Brain microvascular endothelial cell (primary cell): ENCODE data around the gene NRP2.
A peak's percentile ranks its signal among the peaks of the same experiment; 100 is the strongest.

Experiments used
- DNase-seq: peaks from one replicate; pipeline ENCODE4 v3.0.0-alpha.2; 2020
- H3K27ac ChIP-seq: fragments of 250-450 bp; sonication (Bioruptor Pico); 2 replicates; pipeline ENCODE4 v1.5.1; 2020; ENCODE audit warnings: mild to moderate bottlenecking, moderate library complexity
- H3K27me3 ChIP-seq: fragments of 250-450 bp; sonication (Bioruptor Pico); replicated peaks from 2 replicates; pipeline ENCODE4 v1.5.1; 2020; ENCODE audit warnings: mild to moderate bottlenecking
- H3K36me3 ChIP-seq: fragments of 250-450 bp; sonication (Bioruptor Pico); replicated peaks from 2 replicates; pipeline ENCODE4 v1.5.1; 2020; ENCODE audit warnings: mild to moderate bottlenecking
- H3K4me3 ChIP-seq: 2 replicates; pipeline ENCODE4 v1.5.1; 2011; ENCODE audit warnings: low read depth, mild to moderate bottlenecking, control low read depth, low read length, moderate library complexity
- in situ Hi-C: cut with HindIII; loops from 2 replicates; pipeline ENCODE4 v1.10.0; 2017; ENCODE audit warnings: low sequenced_read_pairs, low pct_ligation_motif_present
- TF ChIP-seq, protein P1 (sequence below): IDR thresholded peaks from 2 replicates; pipeline ENCODE4 v1.5.1; 2011; ENCODE audit warnings: low read depth, mild to moderate bottlenecking, moderate library complexity, low read length, control low read depth, inconsistent platforms; ENCODE audit errors: missing control alignments

Gene NRP2

DNA sequence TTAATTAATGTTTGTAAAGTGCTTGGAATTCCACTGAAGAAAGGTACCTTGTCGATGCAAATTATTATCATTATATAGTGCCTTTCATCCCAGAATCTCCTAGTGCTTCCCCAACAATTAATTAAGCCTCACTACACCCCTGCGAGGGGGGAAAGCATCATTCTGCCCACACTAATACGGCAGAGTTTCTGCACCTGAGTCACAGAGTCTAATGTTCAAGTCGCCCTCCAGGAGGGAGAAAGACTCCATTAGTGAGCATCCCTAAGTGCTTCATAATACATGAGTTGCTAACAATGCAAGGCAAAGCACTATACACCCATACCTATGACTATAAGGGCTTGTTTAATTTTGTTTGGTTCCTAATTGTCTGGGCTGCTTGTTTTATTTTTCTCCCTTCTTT, 25.4 kb upstream of the NRP2 start:
- no peak for DNase-seq
- Histone ChIP-seq H3K36me3 (no peaks in the 10 kb centered on the region), H3K27me3 (no peaks in the 10 kb centered on the region), H3K27ac (no peak overlapping the region), H3K4me3 (no peak overlapping the region)
- TF ChIP-seq, protein P1, sequence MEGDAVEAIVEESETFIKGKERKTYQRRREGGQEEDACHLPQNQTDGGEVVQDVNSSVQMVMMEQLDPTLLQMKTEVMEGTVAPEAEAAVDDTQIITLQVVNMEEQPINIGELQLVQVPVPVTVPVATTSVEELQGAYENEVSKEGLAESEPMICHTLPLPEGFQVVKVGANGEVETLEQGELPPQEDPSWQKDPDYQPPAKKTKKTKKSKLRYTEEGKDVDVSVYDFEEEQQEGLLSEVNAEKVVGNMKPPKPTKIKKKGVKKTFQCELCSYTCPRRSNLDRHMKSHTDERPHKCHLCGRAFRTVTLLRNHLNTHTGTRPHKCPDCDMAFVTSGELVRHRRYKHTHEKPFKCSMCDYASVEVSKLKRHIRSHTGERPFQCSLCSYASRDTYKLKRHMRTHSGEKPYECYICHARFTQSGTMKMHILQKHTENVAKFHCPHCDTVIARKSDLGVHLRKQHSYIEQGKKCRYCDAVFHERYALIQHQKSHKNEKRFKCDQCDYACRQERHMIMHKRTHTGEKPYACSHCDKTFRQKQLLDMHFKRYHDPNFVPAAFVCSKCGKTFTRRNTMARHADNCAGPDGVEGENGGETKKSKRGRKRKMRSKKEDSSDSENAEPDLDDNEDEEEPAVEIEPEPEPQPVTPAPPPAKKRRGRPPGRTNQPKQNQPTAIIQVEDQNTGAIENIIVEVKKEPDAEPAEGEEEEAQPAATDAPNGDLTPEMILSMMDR = no peak
- in situ Hi-C loops = no loop called here

DNA sequence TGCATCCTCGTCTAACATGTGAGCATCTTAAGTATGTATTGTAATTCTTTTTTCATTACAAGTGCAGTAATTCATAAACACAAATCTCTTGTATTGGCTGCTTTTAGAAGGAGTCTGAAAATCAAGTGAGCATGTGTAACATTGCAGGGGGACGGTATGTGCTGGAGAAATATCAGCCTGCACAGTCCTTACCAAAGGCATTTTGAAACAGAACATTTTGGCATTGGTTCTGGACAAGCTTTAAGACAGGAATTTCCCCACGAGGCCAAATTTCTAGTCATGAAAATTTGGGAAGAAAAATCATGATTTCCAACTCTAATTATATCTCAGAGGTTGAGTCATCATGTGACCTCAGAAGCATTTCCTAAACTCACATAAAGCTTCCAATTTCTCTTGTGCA, 24.7 kb upstream of the NRP2 start:
- H3K27ac ChIP-seq = no peak overlapping the region
- in situ Hi-C loops = no loop called here

DNA sequence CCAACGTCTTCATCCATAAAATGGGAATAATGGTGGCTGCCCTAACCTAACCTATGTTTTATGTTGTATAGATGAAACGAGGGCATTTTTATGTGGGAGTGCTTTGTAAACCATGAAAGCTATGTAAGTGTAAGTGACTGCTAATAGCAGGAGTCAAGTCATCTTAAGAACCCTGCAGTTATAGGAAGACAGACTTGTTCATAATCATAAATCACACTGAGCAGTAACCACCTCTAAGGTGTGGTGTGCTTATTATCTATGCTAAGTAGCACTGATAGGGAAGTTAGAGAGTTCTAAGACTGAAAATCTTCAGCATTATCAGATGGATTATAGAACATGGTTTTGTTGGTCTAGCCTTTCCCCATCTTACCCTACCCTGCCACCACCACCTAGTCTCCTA, 24.2 kb upstream of the NRP2 start:
- Histone ChIP-seq H3K36me3 (no peaks in the 10 kb centered on the region), H3K27ac (no peak overlapping the region), H3K4me3 (no peak overlapping the region), H3K27me3 (no peaks in the 10 kb centered on the region)
- no peak for DNase-seq
- TF ChIP-seq, protein P1 = no peak
- in situ Hi-C loops = no loop called here

More for the DNA sequence above, 24.7 kb upstream of the NRP2 start:
- Histone ChIP-seq H3K36me3 (no peaks in the 10 kb centered on the region), H3K4me3 (no peak overlapping the region), H3K27me3 (no peaks in the 10 kb centered on the region)
- TF ChIP-seq, protein P1 = no peak
- DNase-seq = no peak

DNA sequence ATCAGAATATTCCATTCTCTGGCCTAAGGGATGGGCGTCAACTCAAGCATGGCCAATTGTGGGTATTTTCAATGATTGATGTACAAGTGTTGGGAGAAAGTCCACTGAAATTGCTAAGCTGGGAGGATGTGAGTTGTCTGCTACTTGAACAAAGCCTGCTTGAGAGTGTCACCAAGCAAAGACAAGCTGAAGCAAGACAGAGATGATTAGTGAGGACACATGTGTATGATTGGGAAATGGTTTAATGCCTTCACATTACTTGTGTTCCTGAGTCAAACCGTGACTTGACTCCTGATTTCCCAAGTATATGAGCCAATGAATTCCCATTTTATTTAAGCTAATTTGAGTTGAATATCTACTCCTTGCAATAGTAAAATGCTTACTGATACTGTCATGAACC, 23.7 kb upstream of the NRP2 start:
- TF ChIP-seq, protein P1 = no peak
- DNase-seq = no peak
- in situ Hi-C loops = no loop called here
- no peak overlapping the region for H3K4me3 ChIP-seq
- H3K36me3 ChIP-seq = no peaks in the 10 kb centered on the region
- no peak overlapping the region for H3K27ac ChIP-seq
- no peaks in the 10 kb centered on the region for H3K27me3 ChIP-seq

DNA sequence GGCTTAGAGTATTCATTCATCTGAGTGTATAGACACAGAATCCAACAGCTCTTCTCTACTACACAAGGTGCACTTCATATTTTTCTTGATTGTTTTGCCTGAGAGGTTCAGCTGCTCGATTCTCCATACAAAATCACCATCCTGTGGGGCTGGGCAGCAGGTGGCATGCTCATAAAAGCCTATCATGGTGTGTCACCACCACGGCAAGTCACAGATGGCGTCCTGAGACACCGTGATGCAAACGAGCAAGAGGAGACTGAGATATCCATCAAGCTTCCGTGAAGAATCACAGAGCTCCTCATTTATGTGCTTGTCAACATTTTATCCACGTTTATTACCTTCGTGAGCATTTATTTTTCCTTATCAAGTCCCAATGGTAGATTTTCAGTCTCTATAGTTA, 22.4 kb upstream of the NRP2 start:
- Histone ChIP-seq H3K27ac (no peak overlapping the region), H3K36me3 (no peaks in the 10 kb centered on the region), H3K4me3 (no peak overlapping the region), H3K27me3 (no peaks in the 10 kb centered on the region)
- TF ChIP-seq, protein P1 = no peak
- in situ Hi-C loops = no loop called here
- DNase-seq = no peak

DNA sequence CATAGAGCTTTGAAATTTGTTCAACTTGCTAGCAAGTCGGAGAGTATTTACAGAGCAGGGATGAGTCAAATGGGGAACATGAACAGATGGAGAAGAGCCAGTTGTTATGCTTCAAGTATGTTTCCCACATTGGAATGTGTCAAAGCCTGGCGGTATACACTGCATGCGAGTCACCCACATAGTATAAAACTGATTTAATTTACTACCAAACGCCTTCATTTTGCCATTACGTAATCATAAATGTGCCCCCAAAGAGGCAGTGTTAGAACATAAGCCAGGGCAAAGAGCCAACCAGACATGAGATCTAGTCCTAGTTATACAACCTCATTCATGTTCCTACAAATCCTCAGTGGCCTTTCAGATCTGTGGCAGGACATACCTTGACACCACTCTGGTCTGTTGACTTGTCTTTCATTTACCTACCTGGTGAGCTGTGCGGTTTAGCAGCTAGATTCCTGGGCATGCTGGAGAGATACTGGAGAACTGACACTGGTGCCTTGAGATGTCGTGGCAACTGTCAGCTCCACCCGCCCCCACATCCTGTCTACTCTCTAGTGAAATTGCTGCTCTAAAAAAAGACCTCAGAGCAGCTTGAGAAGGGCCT, 21.7 kb upstream of the NRP2 start:
- peak overlapping the region; percentile 47 for H3K27ac ChIP-seq
- H3K36me3 ChIP-seq = no peaks in the 10 kb centered on the region
- in situ Hi-C loops = no loop called here
- TF ChIP-seq, protein P1 = no peak
- DNase-seq = peak; percentile 87
- no peak overlapping the region for H3K4me3 ChIP-seq
- no peaks in the 10 kb centered on the region for H3K27me3 ChIP-seq
